ENCODE results near the gene CCDC117.
"Not testable (repeated sequence)": the region's sequence is repeated elsewhere in the genome, so short reads cannot be mapped to it uniquely, and the experiment has no call there.

Gene CCDC117, protein sequence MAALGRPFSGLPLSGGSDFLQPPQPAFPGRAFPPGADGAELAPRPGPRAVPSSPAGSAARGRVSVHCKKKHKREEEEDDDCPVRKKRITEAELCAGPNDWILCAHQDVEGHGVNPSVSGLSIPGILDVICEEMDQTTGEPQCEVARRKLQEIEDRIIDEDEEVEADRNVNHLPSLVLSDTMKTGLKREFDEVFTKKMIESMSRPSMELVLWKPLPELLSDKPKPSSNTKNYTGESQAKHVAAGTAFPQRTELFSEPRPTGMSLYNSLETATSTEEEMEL

GRCh38 chr22:28772633-28773460 is at the start of gene CCDC117:
TSS of gene CCDC117 (plus strand) at chr22:28772695. CDS start at chr22:28772850, 155 bp downstream.
- DNase-seq (ENCODE audit: low read depth, low spot score), result peak; percentile 90

DNA sequence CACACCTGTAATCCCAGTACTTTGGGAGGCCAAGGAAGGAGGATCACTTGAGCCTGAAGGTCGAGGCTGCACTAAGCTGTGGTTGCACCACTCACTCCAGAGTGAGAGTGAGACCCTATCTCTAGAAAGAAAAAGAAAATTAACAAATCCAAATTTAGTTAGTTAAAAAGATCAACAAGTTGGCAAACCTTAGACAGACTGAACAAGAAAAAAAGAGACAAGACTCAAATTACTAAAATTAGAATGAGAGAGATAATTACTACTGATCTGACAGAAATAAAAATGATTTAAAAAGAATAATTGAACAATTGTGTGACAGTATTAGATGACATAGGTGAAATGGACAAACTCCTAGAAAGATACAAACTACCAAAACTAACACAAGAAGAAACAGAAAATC is 44.5 kb upstream of the CCDC117 start:
- DNase-seq (ENCODE audit: low read depth, low spot score), result no peak

GRCh38 chr22:28728621-28729313 is 43.7 kb upstream of the CCDC117 start:
- no peak for DNase-seq (ENCODE audit: low read depth, low spot score)

DNA sequence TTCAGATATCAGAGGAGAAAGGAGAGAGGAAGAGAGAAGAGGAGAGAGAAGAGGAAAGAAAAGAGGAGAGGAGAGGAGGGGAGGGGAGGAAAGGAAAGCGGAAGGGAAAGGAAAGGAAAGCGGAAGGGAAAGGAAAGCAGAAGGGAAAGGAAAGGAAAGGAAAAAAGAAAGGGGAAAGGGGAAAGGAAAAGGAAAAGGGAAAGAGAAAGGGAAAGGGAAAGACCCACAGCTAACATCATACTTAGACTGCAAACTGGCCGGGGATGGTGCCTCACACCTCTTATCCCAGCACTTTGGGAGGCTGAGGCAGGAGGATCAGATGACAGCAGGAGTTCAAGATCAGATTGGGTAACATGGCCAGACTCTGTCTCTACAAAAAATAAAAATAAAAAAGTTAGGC is 42.3 kb upstream of the CCDC117 start:
- no peak for DNase-seq (ENCODE audit: low read depth, low spot score)

DNA sequence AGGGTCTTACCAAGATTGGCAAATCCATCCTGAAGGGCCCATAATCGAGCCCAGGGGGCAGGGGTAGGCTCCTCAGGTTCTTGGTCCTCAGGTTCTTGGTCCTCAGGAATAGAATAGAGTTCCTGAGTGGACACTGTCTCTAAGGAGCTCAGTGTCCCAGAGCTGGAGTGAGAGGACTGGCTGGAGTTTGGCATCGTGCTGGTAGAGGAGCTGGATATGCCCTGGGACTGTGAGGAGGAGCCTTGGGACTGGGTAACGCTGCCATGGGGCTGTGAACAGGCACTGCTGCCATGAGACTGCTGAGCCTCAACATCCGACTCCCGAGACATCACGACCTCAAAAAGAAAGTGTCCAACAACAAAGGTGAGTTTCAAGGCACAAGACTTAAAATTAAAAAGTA is 38.1 kb upstream of the CCDC117 start:
- DNase-seq (ENCODE audit: low read depth, low spot score), result no peak

- no peak for DNase-seq (ENCODE audit: low read depth, low spot score)
Observed at GRCh38 chr22:28736301-28737155, 36.0 kb upstream of the CCDC117 start.

DNA sequence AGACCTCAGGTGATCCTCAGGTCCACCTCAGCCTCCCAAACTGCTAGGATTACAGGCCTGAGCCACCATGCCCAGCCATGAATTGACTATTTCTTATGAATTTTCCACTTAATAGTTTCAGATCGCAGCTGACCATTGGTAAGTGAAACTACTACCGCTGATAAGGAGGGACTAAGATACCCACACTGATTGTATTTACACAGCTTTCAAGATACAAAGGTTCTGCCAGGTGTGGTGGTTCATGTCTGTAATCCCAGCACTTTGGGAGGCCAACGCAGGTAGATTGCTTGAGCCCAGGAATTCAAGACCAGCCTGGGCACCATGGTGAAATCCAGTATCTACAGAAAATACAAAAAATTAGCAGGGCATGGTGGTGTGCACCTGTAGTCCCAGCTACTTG is 34.8 kb upstream of the CCDC117 start:
- no peak for DNase-seq (ENCODE audit: low read depth, low spot score)

DNA sequence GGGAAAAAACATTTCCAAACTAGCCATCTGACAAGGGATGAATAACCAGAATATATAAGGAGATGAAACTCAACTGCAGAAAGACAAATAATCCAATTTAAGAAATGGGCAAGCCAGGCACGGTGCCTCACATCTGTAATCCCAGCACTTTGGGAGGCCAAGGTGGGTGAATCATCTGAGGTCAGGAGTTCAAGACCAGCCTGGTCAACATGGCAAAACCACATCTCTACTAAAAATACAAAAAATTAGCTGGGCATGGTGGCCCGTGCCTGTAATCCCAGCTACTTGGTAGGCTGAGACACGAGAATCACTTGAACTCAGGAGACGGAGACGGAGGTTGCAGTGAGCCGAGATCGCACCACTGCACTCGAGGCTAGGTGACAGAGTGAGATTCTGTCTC is 33.6 kb upstream of the CCDC117 start:
- not testable (repeated sequence) for DNase-seq (ENCODE audit: low read depth, low spot score)

DNA sequence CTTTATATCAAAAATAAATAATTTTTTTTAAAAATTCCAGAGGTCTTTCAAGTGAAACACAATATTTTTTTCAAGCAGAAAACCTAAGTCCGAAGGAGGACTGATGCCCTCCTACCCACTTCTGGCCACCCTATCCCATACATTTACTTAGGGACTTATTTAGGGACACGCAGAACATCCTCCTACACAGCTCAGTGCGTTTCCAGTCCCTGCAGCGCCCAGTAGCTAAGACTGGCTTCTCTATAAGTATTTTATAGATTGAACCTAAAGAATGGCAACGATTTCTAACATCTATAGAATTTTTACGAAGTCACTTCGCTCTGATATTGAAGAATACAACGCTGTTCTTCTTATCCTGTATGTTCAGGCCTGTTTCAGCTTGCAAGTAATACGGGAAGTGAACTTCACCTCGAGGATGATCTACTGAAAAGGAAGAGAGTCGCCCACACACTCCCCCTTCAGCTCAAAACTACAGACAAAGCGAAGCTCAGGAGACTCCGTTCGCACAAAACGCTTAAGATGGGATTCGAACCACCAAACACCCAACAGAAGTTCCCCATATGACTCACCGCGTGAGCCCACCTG is 31.2 kb upstream of the CCDC117 start:
- DNase-seq (ENCODE audit: low read depth, low spot score), result no peak

DNA sequence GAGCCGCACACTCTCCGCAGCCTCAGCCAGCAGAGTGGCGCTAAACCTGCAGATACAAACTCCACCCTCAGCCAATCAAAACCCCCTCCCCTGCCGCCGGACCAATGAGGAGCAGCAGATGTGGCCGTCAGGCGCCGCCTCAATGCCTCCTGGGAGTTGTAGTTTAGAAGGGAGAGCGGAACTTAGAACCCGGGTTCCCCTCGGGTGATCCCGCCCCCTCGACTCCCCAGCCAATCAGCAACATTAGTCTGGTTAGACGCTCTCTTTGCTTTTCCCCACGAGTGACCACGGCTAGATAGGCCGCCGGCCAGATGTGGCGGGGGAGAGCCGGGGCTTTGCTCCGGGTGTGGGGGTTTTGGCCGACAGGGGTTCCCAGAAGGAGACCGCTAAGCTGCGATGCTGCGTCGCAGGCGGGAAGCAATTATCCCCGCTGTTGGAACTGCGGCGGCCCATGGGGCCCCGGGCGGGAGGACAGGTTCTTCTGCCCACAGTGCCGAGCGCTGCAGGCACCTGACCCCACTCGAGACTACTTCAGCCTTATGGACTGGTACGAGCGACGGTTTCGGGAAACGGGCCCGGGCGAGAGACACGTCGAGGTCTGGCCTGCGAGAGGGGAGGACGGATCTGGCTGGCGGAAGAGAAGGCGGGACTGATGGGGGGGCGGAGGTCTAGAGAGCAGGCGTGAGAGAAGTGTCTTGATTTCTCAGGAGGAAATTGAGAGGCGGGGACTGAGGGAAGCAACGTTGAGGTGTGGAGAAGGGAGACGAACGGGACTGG is 30.5 kb upstream of the CCDC117 start, which contains the start of the genes CHEK2 and HSCB:
TSS of gene CHEK2 (minus strand) at position 36 of the 777 bp plus-strand sequence. CDS start 7,099 bp downstream, outside the sequence.
TSS of gene HSCB (plus strand) at position 255 of the 777 bp plus-strand sequence. CDS start at position 312, 57 bp downstream.
- DNase-seq (ENCODE audit: low read depth, low spot score), result peak; percentile 95

DNA sequence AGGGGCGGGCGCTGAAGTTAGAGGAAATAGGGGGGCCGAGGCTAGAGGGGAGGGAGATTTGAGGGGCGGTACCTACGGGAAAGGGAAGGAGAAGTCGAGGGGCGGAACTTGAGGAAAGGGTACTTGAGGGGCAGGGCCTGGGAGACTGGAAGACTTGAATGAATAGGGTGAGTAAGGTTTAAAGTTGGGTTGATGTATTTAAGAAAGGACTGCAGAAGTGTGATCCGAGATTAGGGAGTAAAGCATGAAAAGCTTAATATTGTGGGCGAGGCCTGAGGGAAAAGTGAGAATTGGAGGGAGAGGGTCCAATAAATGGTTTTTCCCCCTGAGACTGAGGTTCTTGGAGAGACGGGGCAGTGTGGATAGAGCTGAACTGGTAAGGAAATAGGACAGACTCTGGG is 29.9 kb upstream of the CCDC117 start:
- DNase-seq (ENCODE audit: low read depth, low spot score), result no peak

DNA sequence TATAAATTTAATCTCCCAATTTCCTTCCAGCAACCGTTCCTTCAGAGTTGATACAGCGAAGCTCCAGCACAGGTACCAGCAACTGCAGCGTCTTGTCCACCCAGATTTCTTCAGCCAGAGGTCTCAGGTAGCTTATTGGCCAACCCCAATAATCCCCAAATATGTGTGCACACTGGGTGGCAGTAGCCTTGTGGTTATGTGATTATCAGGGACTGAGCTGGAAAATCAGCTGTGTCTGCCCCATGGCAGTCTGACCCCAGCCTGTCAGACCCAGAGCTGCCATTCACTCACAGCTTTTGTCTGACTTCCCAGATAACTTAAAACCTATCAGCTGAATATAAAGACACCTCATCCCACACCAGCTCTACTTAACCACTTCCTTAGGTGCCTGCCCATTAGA is 28.6 kb upstream of the CCDC117 start:
- DNase-seq (ENCODE audit: low read depth, low spot score), result no peak

DNA sequence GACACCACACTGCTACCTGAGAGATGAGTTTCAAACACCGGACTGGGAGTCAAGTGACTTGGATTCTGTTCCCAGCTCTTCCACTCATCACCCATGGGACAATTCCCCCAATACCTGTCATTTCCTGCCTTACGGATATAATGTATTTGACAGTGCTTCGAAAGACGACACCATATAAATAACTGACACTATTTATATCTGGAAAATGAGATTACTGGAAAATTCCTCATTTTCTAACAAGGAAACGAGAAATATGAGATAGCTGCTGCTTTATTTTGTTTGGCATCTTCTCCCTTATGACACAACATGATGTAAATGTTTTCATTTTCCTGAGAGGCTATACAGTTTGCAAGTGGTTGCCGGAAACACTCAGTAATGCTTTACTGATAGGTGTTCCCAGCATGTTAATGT is 22.0 kb upstream of the CCDC117 start:
- DNase-seq (ENCODE audit: low read depth, low spot score), result no peak

GRCh38 chr22:28754512-28754911 is 18.0 kb upstream of the CCDC117 start:
- DNase-seq (ENCODE audit: low read depth, low spot score), result not testable (repeated sequence)

DNA sequence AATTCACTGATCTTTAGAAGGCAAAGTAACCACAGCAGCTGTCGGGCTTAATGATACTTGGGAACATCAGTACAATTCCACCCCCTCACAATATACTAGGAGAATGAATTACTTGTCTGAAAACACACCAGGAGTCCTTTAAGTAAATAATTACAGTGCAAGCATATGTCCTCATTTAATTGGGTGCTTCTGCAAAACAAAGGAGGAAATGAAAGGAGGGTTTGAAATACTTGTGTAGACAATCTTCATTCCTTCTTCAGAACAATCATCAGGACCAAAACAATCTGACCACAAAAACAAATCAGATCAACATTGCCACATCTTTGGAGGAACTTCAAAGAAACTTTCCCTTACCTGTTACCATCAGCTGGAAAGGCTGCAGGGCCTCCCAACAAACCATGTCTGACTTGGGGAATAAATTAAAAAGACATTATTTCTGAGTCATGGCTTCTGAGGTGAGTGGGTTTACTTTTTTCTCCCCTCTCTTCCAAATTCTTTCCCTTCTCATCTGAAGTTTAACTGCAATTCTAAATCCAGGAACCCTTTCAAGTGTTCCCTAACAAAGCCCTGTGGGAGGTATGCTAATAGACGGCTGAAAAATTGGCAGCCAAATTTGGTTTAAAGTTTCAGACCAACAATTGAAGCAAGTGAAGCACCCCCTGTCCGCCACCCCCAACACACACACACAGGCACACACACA is 12.5 kb upstream of the CCDC117 start:
- no peak for DNase-seq (ENCODE audit: low read depth, low spot score)

DNA sequence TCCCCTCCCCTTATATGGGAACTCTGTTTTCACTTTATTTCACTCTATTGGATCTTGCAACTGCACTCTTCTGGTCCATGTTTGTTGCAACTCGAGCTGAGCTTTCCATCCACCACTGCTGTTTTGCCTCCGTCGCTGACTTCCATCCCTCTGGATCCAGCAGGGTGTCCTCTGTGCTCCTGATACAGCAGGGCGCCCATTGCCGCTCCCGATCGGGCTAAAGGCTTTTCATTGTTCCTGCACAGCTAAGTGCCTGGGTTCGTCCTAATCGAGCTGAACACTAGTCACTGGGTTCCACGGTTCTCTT is 11.1 kb upstream of the CCDC117 start:
- no peak for DNase-seq (ENCODE audit: low read depth, low spot score)

GRCh38 chr22:28762000-28762399 is 10.5 kb upstream of the CCDC117 start:
- DNase-seq (ENCODE audit: low read depth, low spot score), result not testable (repeated sequence)

GRCh38 chr22:28766628-28767027 is 5.9 kb upstream of the CCDC117 start:
- no peak for DNase-seq (ENCODE audit: low read depth, low spot score)

GRCh38 chr22:28768701-28769393 is 3.6 kb upstream of the CCDC117 start:
- no peak for DNase-seq (ENCODE audit: low read depth, low spot score)

All from activated CD4-positive, CD25-positive, alpha-beta regulatory T cell treated with anti-CD3 and anti-CD28 coated beads, Interleukin-2, amount 50 U/mL, for 16 hours (primary cell).